GM23248 (cell line): ENCODE results near the gene BCL2. TPM values are rescaled to one million over a fixed set of nuclear protein-coding genes. Genes with fewer than 3 reads are reported as not detected.
A peak's percentile ranks its signal among the peaks of the same experiment; 100 is the strongest.

ENCODE experiments used
- DNase-seq: peaks from one replicate; pipeline ENCODE4 v3.0.0-alpha.2; 2015
- H2AFZ ChIP-seq: fragments of 200-600 bp; sonication (generic); 2 replicates; pipeline ENCODE4 v1.6.1; 2016; ENCODE audit warnings: antibody characterized with exemption
- H3F3A ChIP-seq: fragments of 200-600 bp; sonication (generic); 2 replicates; pipeline ENCODE4 v1.6.1; 2016; ENCODE audit warnings: mild to moderate bottlenecking, antibody characterized with exemption, mixed run types; ENCODE audit not compliant: insufficient read depth
- H3K27ac ChIP-seq: fragments of 200-600 bp; sonication (generic); 2 replicates; pipeline ENCODE4 v1.5.1; 2016; ENCODE audit warnings: mild to moderate bottlenecking
- H3K27me3 ChIP-seq: fragments of 200-600 bp; sonication (generic); replicated peaks from 2 replicates; pipeline ENCODE4 v1.6.1; 2016; ENCODE audit warnings: mild to moderate bottlenecking; ENCODE audit not compliant: insufficient read depth
- H3K36me3 ChIP-seq: fragments of 200-600 bp; sonication (generic); 2 replicates; pipeline ENCODE4 v1.6.1; 2016; ENCODE audit warnings: low read depth, mild to moderate bottlenecking
- H3K4me1 ChIP-seq: fragments of 200-600 bp; sonication (generic); 2 replicates; pipeline ENCODE4 v1.6.1; 2016; ENCODE audit warnings: mild to moderate bottlenecking; ENCODE audit not compliant: insufficient read depth
- H3K4me2 ChIP-seq: fragments of 200-600 bp; sonication (generic); one replicate; pipeline ENCODE4 v1.6.1; 2016; ENCODE audit warnings: mild to moderate bottlenecking; ENCODE audit not compliant: unreplicated experiment
- H3K4me3 ChIP-seq: fragments of 200-600 bp; sonication (generic); 2 replicates; pipeline ENCODE4 v1.5.1; 2016; ENCODE audit warnings: mild to moderate bottlenecking
- H3K79me2 ChIP-seq: fragments of 200-600 bp; sonication (generic); 2 replicates; pipeline ENCODE4 v1.6.1; 2016; ENCODE audit warnings: mild to moderate bottlenecking; ENCODE audit not compliant: insufficient read depth
- H3K9ac ChIP-seq: fragments of 200-600 bp; sonication (generic); 2 replicates; pipeline ENCODE4 v1.6.1; 2016; ENCODE audit warnings: mild to moderate bottlenecking
- H3K9me2 ChIP-seq: fragments of 200-600 bp; sonication (generic); 2 replicates; pipeline ENCODE4 v1.6.1; 2016; ENCODE audit warnings: mixed run types, mild to moderate bottlenecking, moderate library complexity; ENCODE audit not compliant: insufficient read depth
- H3K9me3 ChIP-seq: fragments of 200-600 bp; sonication (generic); one replicate; pipeline ENCODE4 v1.6.1; 2017; ENCODE audit warnings: low read depth
- H4K20me1 ChIP-seq: fragments of 200-600 bp; sonication (generic); 2 replicates; pipeline ENCODE4 v1.6.0; 2016; ENCODE audit not compliant: insufficient read depth
- EZH2 ChIP-seq: fragments of 200-600 bp; sonication (generic); IDR thresholded peaks from 2 replicates; pipeline ENCODE4 v1.6.1; 2018; ENCODE audit warnings: antibody characterized with exemption, mild to moderate bottlenecking; ENCODE audit not compliant: insufficient read depth, poor library complexity, severe bottlenecking
- EZH2phosphoT487 ChIP-seq: fragments of 200-600 bp; sonication (generic); IDR thresholded peaks from 2 replicates; pipeline ENCODE4 v1.6.1; 2018; ENCODE audit warnings: antibody characterized with exemption, moderate library complexity, mild to moderate bottlenecking, low read depth; ENCODE audit not compliant: insufficient read depth
- WGBS, 2 experiments: methylation state at CpG; one replicate each; pipeline ENCODE4 v1.1.6; 2015 to 2017; ENCODE audit warnings: low lambda C conversion rate in 2 of 2, low coverage in 1 of 2; ENCODE audit errors: missing lambda C conversion rate in 2 of 2; 5-methylcytosine and 5-hydroxymethylcytosine counted together
- in situ Hi-C: fragments of 300-500 bp; cut with MboI; formaldehyde crosslinking; loops from 2 replicates; pipeline ENCODE4 v1.15.0; 2020
- polyA plus RNA-seq: library from polyadenylated mRNA; unstranded; fragments of >200 nt; fragmentation: Nextera tagmentation; extraction: Ambion mirVana; gene quantifications from 2 replicates; pipeline ENCODE4 v1.2.1, GENCODE V29; 2016
- total RNA-seq: library from RNA; depleted of rRNA; stranded (reverse); fragments of >200 nt; shearing (Covaris generic); gene quantifications from 2 replicates; pipeline ENCODE4 v1.2.3, GENCODE V29; 2014

BCL2 gene
- total and polyA plus RNA-seq, 2 experiments from 2014 or later: 0.30 to 1.5 TPM

- in situ Hi-C loops: no loop called here
- Histone ChIP-seq H3K27me3 (no peaks in the 10 kb centered on the region), H3K4me3 (no peak overlapping the region), H3F3A (no peaks in the 10 kb centered on the region; the same call in 1 of the 2 replicates), H3K9me2 (no peaks in the 10 kb centered on the region), H3K4me2 (peak overlapping the region; percentile 51), H3K36me3 (no peaks in the 10 kb centered on the region), H3K9me3 (no peaks in the 10 kb centered on the region), H3K79me2 (no peaks in the 10 kb centered on the region), H2AFZ (peak overlapping the region; percentile 30), H3K4me1 (peaks cover 17% of the 10 kb centered on the region), H3K27ac (peak overlapping the region; percentile 70), H4K20me1 (no peaks in the 10 kb centered on the region), H3K9ac (peak overlapping the region; percentile 41)
- WGBS, 2 experiments: 55 to 61% methylated on average over 6 of the region's 6 CpGs
- peak; percentile 30 for DNase-seq
- TF ChIP-seq EZH2phosphoT487 (no peak), EZH2 (no peak)
Measured at GRCh38 chr18:63147973-63148372, 171.6 kb downstream of the BCL2 start.

GRCh38 chr18:63146828-63147409, 172.7 kb downstream of the BCL2 start:
- Histone ChIP-seq H3K9ac (no peak overlapping the region), H3F3A (no peaks in the 10 kb centered on the region; the same call in 1 of the 2 replicates), H4K20me1 (no peaks in the 10 kb centered on the region), H3K36me3 (no peaks in the 10 kb centered on the region), H3K4me3 (no peak overlapping the region), H3K4me2 (peak overlapping the region; percentile 5), H3K4me1 (peaks cover 17% of the 10 kb centered on the region), H3K27ac (no peak overlapping the region), H2AFZ (peak overlapping the region; percentile 63; the same call in 1 of the 2 replicates), H3K79me2 (no peaks in the 10 kb centered on the region), H3K27me3 (no peaks in the 10 kb centered on the region), H3K9me2 (no peaks in the 10 kb centered on the region), H3K9me3 (no peaks in the 10 kb centered on the region)
- TF ChIP-seq EZH2phosphoT487: no peak
- in situ Hi-C loops: no loop called here
- WGBS, 2 experiments: 72% methylated on average over 7 of the region's 7 CpGs
- DNase-seq: no peak

GRCh38 chr18:63145851-63146555, 173.6 kb downstream of the BCL2 start:
- H3K9me2 ChIP-seq: no peaks in the 10 kb centered on the region
- in situ Hi-C loops: no loop called here
- H3K27ac ChIP-seq: no peak overlapping the region
- peak overlapping the region; percentile 5 for H3K4me2 ChIP-seq
- H2AFZ ChIP-seq: peak overlapping the region; percentile 63
- no peaks in the 10 kb centered on the region for H3K36me3 ChIP-seq
- no peaks in the 10 kb centered on the region for H4K20me1 ChIP-seq
- no peaks in the 10 kb centered on the region for H3K27me3 ChIP-seq
- no peak for TF ChIP-seq EZH2
- no peak for TF ChIP-seq EZH2phosphoT487
- WGBS, 2 experiments: 30 to 32% methylated on average over 18 of the region's 18 CpGs
- H3K9me3 ChIP-seq: no peaks in the 10 kb centered on the region
- no peak overlapping the region for H3K4me3 ChIP-seq
- H3F3A ChIP-seq: no peaks in the 10 kb centered on the region; the same call in 1 of the 2 replicates
- no peak overlapping the region for H3K9ac ChIP-seq
- no peak for DNase-seq
- H3K4me1 ChIP-seq: peaks cover 17% of the 10 kb centered on the region
- no peaks in the 10 kb centered on the region for H3K79me2 ChIP-seq

- Histone ChIP-seq H3K9me3 (no peaks in the 10 kb centered on the region), H3F3A (no peaks in the 10 kb centered on the region; the same call in 1 of the 2 replicates), H3K36me3 (no peaks in the 10 kb centered on the region), H3K9ac (no peak overlapping the region), H3K27ac (no peak overlapping the region), H3K79me2 (no peaks in the 10 kb centered on the region), H3K4me1 (peaks cover 17% of the 10 kb centered on the region), H3K4me3 (no peak overlapping the region), H4K20me1 (no peaks in the 10 kb centered on the region), H2AFZ (0 out of 2 replicates have a peak overlapping the region, but pooled peaks have one; percentile 63), H3K9me2 (no peaks in the 10 kb centered on the region), H3K27me3 (no peaks in the 10 kb centered on the region), H3K4me2 (no peak overlapping the region)
- in situ Hi-C loops: no loop called here
- no peak for DNase-seq
- WGBS, 2 experiments: 76 to 80% methylated on average over 8 of the region's 8 CpGs
- TF ChIP-seq EZH2 (no peak), EZH2phosphoT487 (no peak)
Measured at GRCh38 chr18:63145166-63145850, 174.3 kb downstream of the BCL2 start.
